BE2C (cell line): ENCODE results near the gene NCOA1.

Experiments
- DNase-seq: peaks from one replicate; pipeline ENCODE4 v3.0.0-alpha.2; 2020
- H3K27me3 ChIP-seq: fragments of 250-450 bp; sonication (Bioruptor Pico); 2 replicates; pipeline ENCODE4 v1.5.1; 2020; ENCODE audit warnings: mild to moderate bottlenecking
- H3K36me3 ChIP-seq: fragments of 250-450 bp; sonication (Bioruptor Pico); 2 replicates; pipeline ENCODE4 v1.5.1; 2020; ENCODE audit warnings: mild to moderate bottlenecking
- H3K4me1 ChIP-seq: fragments of 250-450 bp; sonication (Bioruptor Pico); 2 replicates; pipeline ENCODE4 v1.5.1; 2020
- H3K4me3 ChIP-seq: 2 replicates; pipeline ENCODE4 v1.5.1; 2011; ENCODE audit warnings: low read depth, low read length
- H3K9me3 ChIP-seq: fragments of 250-450 bp; sonication (Bioruptor Pico); 2 replicates; pipeline ENCODE4 v1.5.1; 2020
- TF ChIP-seq, protein P1 (sequence below): IDR thresholded peaks from 2 replicates; pipeline ENCODE4 v1.5.1; 2012; ENCODE audit warnings: mild to moderate bottlenecking, low read depth, low read length

The NCOA1 gene

DNA sequence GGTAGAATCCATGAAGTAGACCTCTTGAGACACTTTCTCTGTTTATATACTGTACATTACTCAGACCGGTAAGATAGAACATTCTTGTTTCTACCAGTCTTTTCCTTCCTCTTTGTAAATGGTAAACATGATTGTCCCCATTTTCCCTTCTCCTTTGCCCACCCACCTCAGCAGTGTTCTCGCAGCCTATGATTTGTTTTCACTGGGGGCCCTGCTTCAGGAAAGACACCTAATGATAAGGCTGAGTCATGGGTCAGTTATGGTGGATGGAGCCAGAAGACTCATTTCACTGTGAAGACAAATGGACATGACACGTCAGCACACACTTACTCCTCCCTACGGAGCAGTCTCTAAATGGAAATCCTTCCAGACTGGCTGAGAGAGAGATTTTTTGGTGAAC lies 325.8 kb downstream of the NCOA1 start:
- Histone ChIP-seq H3K4me1 (no peaks in the 10 kb centered on the region), H3K4me3 (no peak overlapping the region), H3K27me3 (no peaks in the 10 kb centered on the region), H3K9me3 (no peaks in the 10 kb centered on the region), H3K36me3 (peaks cover 72% of the 10 kb centered on the region)
- DNase-seq: no peak
- TF ChIP-seq, protein P1, sequence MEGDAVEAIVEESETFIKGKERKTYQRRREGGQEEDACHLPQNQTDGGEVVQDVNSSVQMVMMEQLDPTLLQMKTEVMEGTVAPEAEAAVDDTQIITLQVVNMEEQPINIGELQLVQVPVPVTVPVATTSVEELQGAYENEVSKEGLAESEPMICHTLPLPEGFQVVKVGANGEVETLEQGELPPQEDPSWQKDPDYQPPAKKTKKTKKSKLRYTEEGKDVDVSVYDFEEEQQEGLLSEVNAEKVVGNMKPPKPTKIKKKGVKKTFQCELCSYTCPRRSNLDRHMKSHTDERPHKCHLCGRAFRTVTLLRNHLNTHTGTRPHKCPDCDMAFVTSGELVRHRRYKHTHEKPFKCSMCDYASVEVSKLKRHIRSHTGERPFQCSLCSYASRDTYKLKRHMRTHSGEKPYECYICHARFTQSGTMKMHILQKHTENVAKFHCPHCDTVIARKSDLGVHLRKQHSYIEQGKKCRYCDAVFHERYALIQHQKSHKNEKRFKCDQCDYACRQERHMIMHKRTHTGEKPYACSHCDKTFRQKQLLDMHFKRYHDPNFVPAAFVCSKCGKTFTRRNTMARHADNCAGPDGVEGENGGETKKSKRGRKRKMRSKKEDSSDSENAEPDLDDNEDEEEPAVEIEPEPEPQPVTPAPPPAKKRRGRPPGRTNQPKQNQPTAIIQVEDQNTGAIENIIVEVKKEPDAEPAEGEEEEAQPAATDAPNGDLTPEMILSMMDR: no peak

DNA sequence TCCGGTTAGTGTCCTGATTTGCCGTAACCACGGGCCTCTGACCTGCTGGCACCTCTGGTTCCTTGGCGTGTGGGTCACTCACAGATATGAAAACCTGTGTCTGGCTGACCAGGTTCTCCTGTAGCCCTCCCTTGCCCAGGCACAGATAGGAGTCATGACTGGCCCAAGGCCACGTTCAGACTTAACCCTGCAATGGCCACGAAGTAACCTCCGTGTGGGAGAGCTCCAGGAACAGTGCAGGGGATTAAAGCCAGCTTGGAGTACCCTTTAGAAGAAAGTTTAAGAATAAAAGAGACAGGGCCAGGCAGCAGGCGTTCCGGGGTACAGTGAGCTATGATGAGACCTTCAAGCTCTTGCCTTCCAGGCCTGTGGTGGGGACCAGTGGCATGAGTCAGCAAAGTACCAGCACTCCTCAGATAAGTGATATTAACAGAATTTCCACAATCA lies 327.7 kb downstream of the NCOA1 start:
- peaks cover 80% of the 10 kb centered on the region for H3K36me3 ChIP-seq
- no peaks in the 10 kb centered on the region for H3K9me3 ChIP-seq
- H3K4me1 ChIP-seq: no peaks in the 10 kb centered on the region
- DNase-seq: peak; percentile 12
- H3K4me3 ChIP-seq: no peak overlapping the region
- no peaks in the 10 kb centered on the region for H3K27me3 ChIP-seq
- TF ChIP-seq, protein P1: no peak

DNA sequence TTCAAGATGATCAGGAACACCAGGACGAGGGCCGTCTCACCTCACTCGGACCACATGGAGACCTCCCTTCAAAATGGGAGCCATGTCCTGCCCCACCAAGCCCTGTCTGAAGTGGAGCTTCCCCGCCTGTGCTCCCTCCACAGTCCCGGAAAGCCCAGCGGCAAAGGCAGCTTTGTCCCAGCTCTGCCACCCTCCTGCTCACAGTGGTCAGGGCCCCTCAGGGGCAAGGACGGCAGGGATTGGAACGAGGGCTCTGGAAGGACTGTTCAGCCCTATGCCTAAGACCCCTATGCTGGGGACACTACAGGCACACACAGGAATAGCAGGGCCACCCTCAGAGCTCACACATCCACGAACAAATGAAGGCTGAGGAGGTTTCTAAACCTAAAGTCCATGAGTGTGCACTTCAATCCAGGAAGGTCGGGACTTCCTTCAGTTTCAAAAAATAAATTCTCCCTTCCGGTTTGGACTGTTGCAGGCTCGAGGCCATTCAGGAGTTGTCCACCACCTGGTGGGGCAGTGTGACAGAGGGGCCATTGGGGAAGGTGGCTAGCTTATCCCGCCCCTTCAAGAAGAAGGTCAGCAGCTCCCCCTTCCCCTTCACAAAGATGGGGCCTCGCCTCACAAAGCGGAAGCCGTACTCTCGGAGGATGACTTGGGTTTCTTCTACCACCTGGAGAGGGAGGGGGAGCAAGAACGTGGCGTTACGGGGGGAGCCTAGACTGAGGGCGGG lies 328.6 kb downstream of the NCOA1 start:
- Histone ChIP-seq H3K4me3 (no peak overlapping the region), H3K36me3 (peaks cover 79% of the 10 kb centered on the region), H3K9me3 (no peaks in the 10 kb centered on the region), H3K4me1 (no peaks in the 10 kb centered on the region), H3K27me3 (no peaks in the 10 kb centered on the region)
- TF ChIP-seq, protein P1: no peak
- DNase-seq: no peak

DNA sequence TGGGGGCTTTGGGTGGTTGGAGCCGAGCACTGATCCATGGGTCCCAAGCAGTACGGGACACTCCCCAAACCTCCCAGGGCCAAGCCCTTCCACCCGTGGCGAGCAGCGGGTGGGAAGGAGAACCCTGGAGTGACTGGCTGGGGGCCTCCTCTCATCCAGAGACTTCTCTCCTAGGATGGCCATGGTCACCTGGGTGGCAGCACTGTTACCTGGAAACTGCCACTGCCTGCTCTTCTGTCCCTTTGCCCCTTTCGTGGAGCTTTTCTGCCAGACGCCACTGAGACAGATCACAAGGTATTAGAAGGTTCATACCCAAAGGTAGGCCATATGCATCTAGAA lies 329.1 kb downstream of the NCOA1 start:
- TF ChIP-seq, protein P1: no peak

More for the DNA sequence above, 329.1 kb downstream of the NCOA1 start:
- peak; percentile 6 for DNase-seq
- Histone ChIP-seq H3K4me1 (no peaks in the 10 kb centered on the region), H3K36me3 (peaks cover 73% of the 10 kb centered on the region), H3K9me3 (no peaks in the 10 kb centered on the region), H3K27me3 (no peaks in the 10 kb centered on the region), H3K4me3 (no peak overlapping the region)
